Measurements from ENCODE around the gene VANGL1. TPM values are rescaled to one million over a fixed set of nuclear protein-coding genes. Genes with fewer than 3 reads are reported as not detected.

The VANGL1 gene
- total and polyA plus RNA-seq, 2 of the 13 experiments (the other 11 are each of a cell fraction or from before 2014, with no cell fraction given): 5.3 to 9.4 TPM

DNA sequence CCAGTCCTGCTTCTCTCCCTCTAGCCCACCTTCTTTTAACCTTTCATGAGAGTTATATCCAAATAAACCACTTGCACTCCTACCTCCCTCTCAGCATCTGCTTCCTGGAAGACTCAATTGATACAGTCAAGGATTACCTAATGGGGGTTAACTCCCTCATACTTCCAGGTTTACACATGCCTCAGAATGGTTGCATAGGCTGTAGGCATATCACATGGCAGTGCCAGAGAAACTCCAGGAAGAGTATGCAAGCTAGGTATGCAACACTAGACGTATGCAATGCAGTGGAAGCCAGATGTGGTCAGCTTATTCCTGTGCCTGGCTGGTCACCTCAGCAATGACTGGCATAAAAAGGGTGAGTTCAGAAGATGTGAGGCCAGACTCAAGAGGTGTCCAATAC, 32.7 kb upstream of the VANGL1 start:
- ATAC-seq: no peak
- Histone ChIP-seq H3K4me3 (replicated peaks in 1 of 3; ENCODE audit: insufficient read depth in 1 of 3, low read depth in 2 of 3, low read length in 3 of 3) (no peak overlapping the region), H2AFZ (ENCODE audit: low read length) (no peak overlapping the region), H3K9ac (ENCODE audit: insufficient read depth, low read depth, low read length) (no peak overlapping the region), H4K20me1 (ENCODE audit: insufficient read depth, low read length) (no peaks in the 10 kb centered on the region), H3K27ac (ENCODE audit: extremely low read length, insufficient read depth, low read length) (no peak overlapping the region), H3K4me2 (ENCODE audit: low read depth, low read length) (no peak overlapping the region), H3K4me1 (ENCODE audit: insufficient read depth, low read length) (no peaks in the 10 kb centered on the region), H3K9me3 (ENCODE audit: low read length) (no peaks in the 10 kb centered on the region), H3K27me3 (ENCODE audit: control insufficient read depth in 1 of 2, insufficient read depth in 2 of 2, low read length in 2 of 2) (0 out of 5 replicates have a peak, but pooled peaks cover 0 to 4% of the 10 kb centered on the region in 2 experiments), H3K36me3 (replicated peaks in 1 of 2; ENCODE audit: control insufficient read depth in 1 of 2, insufficient read depth in 2 of 2, low read length in 2 of 2) (no peaks in the 10 kb centered on the region), H3K79me2 (ENCODE audit: insufficient read depth, low read length) (no peaks in the 10 kb centered on the region)
- POLR2A ChIA-PET: interaction anchor here (1.0 kb wide), 1 partner anchor 163 kb away, joined by 4 read pairs; no protein-coding TSS in a partner anchor
- CTCF ChIA-PET (ENCODE audit: low intra/inter-chr PET ratio, low total read pairs): interaction anchor here (1.4 to 2.2 kb wide), 3 partner anchors 97 to 163 kb away, joined by 10 to 17 read pairs (median 11); no protein-coding TSS in a partner anchor
- in situ Hi-C loops (cut with HindIII; ENCODE audit: extremely low pct_ligation_motif_present, low pct_unique_long_range_greater_than_20kb) (loop anchor here (25.0 kb wide), 1 partner anchor 378 kb away; the partner anchor contains the start of gene SLC22A15), intact Hi-C loops (cut with micrococcal nuclease; ENCODE audit: unreplicated experiment) (no loop called here)
- DNase-seq (ENCODE audit: low spot score): no peak
- FAIRE-seq: no peak
- 6% methylated on average over 1 of the region's 1 CpG for WGBS (ENCODE audit: low lambda C conversion rate)
- BruUV-seq (replicated peaks): no TSS peak
- TF ChIP-seq CHCHD3 (CRISPR knock-in tag; IDR thresholded peaks at IDR 0.05) (no peak), HOXA5 (CRISPR knock-in tag; IDR thresholded peaks at IDR 0.05) (no peak), ZBTB1 (CRISPR knock-in tag; IDR thresholded peaks at IDR 0.05; ENCODE audit: borderline replicate concordance) (no peak), KDM2A (CRISPR knock-in tag; IDR thresholded peaks at IDR 0.05; ENCODE audit: borderline replicate concordance, low read depth) (no peak), ZFX (CRISPR knock-in tag; IDR thresholded peaks at IDR 0.05; ENCODE audit: low read depth) (no peak), SNAPC2 (CRISPR knock-in tag; IDR thresholded peaks at IDR 0.05) (no peak), ZNF138 (CRISPR knock-in tag; IDR thresholded peaks at IDR 0.05; ENCODE audit: low read depth) (no peak)
- TF ChIP-seq, protein P1, sequence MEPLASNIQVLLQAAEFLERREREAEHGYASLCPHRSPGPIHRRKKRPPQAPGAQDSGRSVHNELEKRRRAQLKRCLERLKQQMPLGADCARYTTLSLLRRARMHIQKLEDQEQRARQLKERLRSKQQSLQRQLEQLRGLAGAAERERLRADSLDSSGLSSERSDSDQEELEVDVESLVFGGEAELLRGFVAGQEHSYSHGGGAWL (CRISPR knock-in tag; IDR thresholded peaks at IDR 0.05): no peak
- TF ChIP-seq, protein P2, sequence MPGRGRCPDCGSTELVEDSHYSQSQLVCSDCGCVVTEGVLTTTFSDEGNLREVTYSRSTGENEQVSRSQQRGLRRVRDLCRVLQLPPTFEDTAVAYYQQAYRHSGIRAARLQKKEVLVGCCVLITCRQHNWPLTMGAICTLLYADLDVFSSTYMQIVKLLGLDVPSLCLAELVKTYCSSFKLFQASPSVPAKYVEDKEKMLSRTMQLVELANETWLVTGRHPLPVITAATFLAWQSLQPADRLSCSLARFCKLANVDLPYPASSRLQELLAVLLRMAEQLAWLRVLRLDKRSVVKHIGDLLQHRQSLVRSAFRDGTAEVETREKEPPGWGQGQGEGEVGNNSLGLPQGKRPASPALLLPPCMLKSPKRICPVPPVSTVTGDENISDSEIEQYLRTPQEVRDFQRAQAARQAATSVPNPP (CRISPR knock-in tag; IDR thresholded peaks at IDR 0.05): no peak
- TF ChIP-seq, protein P3, sequence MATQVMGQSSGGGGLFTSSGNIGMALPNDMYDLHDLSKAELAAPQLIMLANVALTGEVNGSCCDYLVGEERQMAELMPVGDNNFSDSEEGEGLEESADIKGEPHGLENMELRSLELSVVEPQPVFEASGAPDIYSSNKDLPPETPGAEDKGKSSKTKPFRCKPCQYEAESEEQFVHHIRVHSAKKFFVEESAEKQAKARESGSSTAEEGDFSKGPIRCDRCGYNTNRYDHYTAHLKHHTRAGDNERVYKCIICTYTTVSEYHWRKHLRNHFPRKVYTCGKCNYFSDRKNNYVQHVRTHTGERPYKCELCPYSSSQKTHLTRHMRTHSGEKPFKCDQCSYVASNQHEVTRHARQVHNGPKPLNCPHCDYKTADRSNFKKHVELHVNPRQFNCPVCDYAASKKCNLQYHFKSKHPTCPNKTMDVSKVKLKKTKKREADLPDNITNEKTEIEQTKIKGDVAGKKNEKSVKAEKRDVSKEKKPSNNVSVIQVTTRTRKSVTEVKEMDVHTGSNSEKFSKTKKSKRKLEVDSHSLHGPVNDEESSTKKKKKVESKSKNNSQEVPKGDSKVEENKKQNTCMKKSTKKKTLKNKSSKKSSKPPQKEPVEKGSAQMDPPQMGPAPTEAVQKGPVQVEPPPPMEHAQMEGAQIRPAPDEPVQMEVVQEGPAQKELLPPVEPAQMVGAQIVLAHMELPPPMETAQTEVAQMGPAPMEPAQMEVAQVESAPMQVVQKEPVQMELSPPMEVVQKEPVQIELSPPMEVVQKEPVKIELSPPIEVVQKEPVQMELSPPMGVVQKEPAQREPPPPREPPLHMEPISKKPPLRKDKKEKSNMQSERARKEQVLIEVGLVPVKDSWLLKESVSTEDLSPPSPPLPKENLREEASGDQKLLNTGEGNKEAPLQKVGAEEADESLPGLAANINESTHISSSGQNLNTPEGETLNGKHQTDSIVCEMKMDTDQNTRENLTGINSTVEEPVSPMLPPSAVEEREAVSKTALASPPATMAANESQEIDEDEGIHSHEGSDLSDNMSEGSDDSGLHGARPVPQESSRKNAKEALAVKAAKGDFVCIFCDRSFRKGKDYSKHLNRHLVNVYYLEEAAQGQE (IDR thresholded peaks at IDR 0.05; ENCODE audit: borderline replicate concordance in 1 of 2, low read depth in 1 of 2, low read length in 2 of 2): no peak
- TF ChIP-seq, protein P4, sequence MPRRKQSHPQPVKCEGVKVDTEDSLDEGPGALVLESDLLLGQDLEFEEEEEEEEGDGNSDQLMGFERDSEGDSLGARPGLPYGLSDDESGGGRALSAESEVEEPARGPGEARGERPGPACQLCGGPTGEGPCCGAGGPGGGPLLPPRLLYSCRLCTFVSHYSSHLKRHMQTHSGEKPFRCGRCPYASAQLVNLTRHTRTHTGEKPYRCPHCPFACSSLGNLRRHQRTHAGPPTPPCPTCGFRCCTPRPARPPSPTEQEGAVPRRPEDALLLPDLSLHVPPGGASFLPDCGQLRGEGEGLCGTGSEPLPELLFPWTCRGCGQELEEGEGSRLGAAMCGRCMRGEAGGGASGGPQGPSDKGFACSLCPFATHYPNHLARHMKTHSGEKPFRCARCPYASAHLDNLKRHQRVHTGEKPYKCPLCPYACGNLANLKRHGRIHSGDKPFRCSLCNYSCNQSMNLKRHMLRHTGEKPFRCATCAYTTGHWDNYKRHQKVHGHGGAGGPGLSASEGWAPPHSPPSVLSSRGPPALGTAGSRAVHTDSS (CRISPR knock-in tag; conservative IDR thresholded peaks at IDR 0.05): no peak
- TF ChIP-seq, protein P5, sequence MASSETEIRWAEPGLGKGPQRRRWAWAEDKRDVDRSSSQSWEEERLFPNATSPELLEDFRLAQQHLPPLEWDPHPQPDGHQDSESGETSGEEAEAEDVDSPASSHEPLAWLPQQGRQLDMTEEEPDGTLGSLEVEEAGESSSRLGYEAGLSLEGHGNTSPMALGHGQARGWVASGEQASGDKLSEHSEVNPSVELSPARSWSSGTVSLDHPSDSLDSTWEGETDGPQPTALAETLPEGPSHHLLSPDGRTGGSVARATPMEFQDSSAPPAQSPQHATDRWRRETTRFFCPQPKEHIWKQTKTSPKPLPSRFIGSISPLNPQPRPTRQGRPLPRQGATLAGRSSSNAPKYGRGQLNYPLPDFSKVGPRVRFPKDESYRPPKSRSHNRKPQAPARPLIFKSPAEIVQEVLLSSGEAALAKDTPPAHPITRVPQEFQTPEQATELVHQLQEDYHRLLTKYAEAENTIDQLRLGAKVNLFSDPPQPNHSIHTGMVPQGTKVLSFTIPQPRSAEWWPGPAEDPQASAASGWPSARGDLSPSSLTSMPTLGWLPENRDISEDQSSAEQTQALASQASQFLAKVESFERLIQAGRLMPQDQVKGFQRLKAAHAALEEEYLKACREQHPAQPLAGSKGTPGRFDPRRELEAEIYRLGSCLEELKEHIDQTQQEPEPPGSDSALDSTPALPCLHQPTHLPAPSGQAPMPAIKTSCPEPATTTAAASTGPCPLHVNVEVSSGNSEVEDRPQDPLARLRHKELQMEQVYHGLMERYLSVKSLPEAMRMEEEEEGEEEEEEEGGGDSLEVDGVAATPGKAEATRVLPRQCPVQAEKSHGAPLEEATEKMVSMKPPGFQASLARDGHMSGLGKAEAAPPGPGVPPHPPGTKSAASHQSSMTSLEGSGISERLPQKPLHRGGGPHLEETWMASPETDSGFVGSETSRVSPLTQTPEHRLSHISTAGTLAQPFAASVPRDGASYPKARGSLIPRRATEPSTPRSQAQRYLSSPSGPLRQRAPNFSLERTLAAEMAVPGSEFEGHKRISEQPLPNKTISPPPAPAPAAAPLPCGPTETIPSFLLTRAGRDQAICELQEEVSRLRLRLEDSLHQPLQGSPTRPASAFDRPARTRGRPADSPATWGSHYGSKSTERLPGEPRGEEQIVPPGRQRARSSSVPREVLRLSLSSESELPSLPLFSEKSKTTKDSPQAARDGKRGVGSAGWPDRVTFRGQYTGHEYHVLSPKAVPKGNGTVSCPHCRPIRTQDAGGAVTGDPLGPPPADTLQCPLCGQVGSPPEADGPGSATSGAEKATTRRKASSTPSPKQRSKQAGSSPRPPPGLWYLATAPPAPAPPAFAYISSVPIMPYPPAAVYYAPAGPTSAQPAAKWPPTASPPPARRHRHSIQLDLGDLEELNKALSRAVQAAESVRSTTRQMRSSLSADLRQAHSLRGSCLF (CRISPR knock-in tag; IDR thresholded peaks at IDR 0.05; ENCODE audit: borderline replicate concordance): no peak
